Fibroblast of lung (primary cell): ENCODE measurements around the gene RPS21.

Source experiments
- CTCF ChIP-seq, 2 donors: IDR thresholded peaks in 1 of 2; conservative IDR thresholded peaks in 1 of 2; 1 replicate in 1 of 2; 2 replicates in 1 of 2; pipeline ENCODE4 v1.5.1; 2011 to 2012; ENCODE audit warnings: low read length in 2 of 2, control low read depth in 1 of 2, inconsistent platforms in 1 of 2, low read depth in 1 of 2, mild to moderate bottlenecking in 1 of 2
- EZH2 ChIP-seq: IDR thresholded peaks from 2 replicates; pipeline ENCODE4 v1.5.1; 2012; ENCODE audit warnings: low read length, control low read depth, mild to moderate bottlenecking; ENCODE audit errors: missing control alignments

DNA sequence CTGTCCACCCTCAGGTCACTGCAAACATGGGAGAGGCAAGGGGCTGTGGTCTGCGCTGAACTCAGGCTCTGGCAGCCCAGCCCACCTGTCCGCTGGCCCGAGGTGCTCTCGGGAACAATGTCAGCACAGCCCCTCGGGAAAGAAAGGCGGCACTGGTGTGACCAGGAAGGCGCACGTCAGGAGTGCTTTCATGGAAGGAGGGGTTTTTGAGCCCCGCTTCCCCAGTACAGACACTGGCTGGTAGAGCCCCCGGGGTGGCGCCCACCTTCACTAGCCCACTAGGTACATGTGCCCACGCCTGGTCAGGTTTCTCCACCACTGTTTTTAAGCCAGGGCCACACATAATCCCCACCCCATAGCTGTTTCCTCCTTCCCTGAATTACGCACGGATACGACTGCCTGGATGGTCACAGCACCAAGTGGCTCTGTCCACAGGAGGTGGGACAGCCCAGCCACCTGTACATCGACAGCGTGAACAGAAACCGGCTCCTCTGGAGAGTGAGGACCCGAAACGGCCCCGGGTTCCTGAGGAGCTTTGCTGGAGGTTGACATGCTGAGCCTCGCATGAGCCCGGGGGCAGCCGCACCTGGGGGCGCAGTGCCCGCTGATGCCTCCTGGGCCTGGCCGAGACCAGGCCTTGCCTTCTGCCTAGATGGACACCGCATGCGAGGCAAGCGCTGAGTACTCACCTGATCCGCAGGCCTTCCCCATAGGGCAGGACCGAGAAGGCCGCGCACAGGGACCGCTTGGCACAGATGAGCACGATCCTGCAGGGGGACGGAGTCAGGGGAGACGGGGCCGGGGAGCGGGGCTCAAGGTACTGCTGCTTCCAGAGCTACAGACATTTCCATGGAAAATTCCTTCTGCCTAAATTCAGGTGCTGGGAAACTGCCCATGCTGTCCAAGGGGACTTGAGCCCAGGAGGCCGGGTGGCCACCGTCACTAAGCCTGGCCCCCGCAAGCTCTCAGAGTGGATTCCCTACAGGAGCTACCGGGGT, 7.6 kb downstream of the RPS21 start:
- no peak for TF ChIP-seq CTCF (conservative IDR thresholded peaks at IDR 0.05 in 1 of 2, IDR thresholded peaks at IDR 0.05 in 1 of 2; ENCODE audit: low read depth in 1 of 2, low read length in 2 of 2)
- TF ChIP-seq EZH2: no peak
